ENCODE results near the gene KDM6B. TPM values are rescaled to one million over a fixed set of nuclear protein-coding genes. Genes with fewer than 3 reads are reported as not detected.

Gene KDM6B
- total and polyA plus RNA-seq, 7 donors = 2.8 to 26.0 (median 15.2) TPM

- peaks cover 0 to 6% (median 0%) of the 10 kb centered on the region in 3 donors for H3K27me3 ChIP-seq (ENCODE audit: insufficient read depth in 3 of 3, low read length in 2 of 3)
- no peak for DNase-seq
- 82 to 94% (median 88%) methylated on average over 17 of the region's 17 CpGs for WGBS, 3 donors
- no peak for ATAC-seq
- intact Hi-C loops (cut with DNase I) = loop anchor here in 1 of 2 donors (10.0 kb wide), 1 partner anchor 232 kb away; no protein-coding TSS in a partner anchor
- TF ChIP-seq CTCF (IDR thresholded peaks at IDR 0.05) = no peak
- no peaks in the 10 kb centered on the region for H3K4me1 ChIP-seq
- H3K4me3 ChIP-seq = no peak overlapping the region
- H3K9me3 ChIP-seq = no peaks in the 10 kb centered on the region
- no peaks in the 10 kb centered on the region for H3K36me3 ChIP-seq (ENCODE audit: insufficient read depth in 1 of 2, low read depth in 1 of 2)
- H3K27ac ChIP-seq = no peak overlapping the region
These were observed 41.4 kb upstream of the KDM6B start for GRCh38 chr17:7792611-7793010.

GRCh38 chr17:7794075-7794663, 39.8 kb upstream of the KDM6B start:
- TF ChIP-seq CTCF (IDR thresholded peaks at IDR 0.05) = no peak

GRCh38 chr17:7797976-7798375, 36.0 kb upstream of the KDM6B start:
- no peak for TF ChIP-seq CTCF (IDR thresholded peaks at IDR 0.05)

More at GRCh38 chr17:7794075-7794663, 39.8 kb upstream of the KDM6B start:
- Histone ChIP-seq H3K4me3 (no peak overlapping the region), H3K36me3 (ENCODE audit: insufficient read depth in 1 of 2, low read depth in 1 of 2) (no peaks in the 10 kb centered on the region), H3K4me1 (no peaks in the 10 kb centered on the region), H3K9me3 (no peaks in the 10 kb centered on the region), H3K27ac (no peak overlapping the region), H3K27me3 (ENCODE audit: insufficient read depth in 3 of 3, low read length in 2 of 3) (peaks cover 0 to 6% (median 0%) of the 10 kb centered on the region in 3 donors)
- intact Hi-C loops (cut with DNase I) = loop anchor here in 1 of 2 donors (10.0 kb wide), 1 partner anchor 231 kb away; no protein-coding TSS in a partner anchor
- ATAC-seq (no peak), DNase-seq (no peak)
- WGBS, 3 donors = 55 to 60% (median 56%) methylated on average over 18 to 19 of the region's 19 CpGs

GRCh38 chr17:7798839-7799238, 35.2 kb upstream of the KDM6B start:
- H3K36me3 ChIP-seq (ENCODE audit: insufficient read depth in 1 of 2, low read depth in 1 of 2) = no peaks in the 10 kb centered on the region
- no peaks in the 10 kb centered on the region for H3K4me1 ChIP-seq
- H3K27me3 ChIP-seq (ENCODE audit: insufficient read depth in 3 of 3, low read length in 2 of 3) = peaks cover 0 to 20% (median under 1%) of the 10 kb centered on the region in 3 donors
- intact Hi-C loops (cut with DNase I) = loop anchor here in 1 of 2 donors (10.0 kb wide), 1 partner anchor 226 kb away; no protein-coding TSS in a partner anchor
- H3K9me3 ChIP-seq = no peaks in the 10 kb centered on the region
- no peak overlapping the region for H3K4me3 ChIP-seq
- H3K27ac ChIP-seq = no peak overlapping the region
- no peak for ATAC-seq
- WGBS, 3 donors = 74 to 85% (median 77%) methylated on average over 13 of the region's 13 CpGs
- no peak for DNase-seq
- TF ChIP-seq CTCF (IDR thresholded peaks at IDR 0.05) = no peak

More at GRCh38 chr17:7797976-7798375, 36.0 kb upstream of the KDM6B start:
- Histone ChIP-seq H3K27me3 (ENCODE audit: insufficient read depth in 3 of 3, low read length in 2 of 3) (peaks cover 0 to 16% (median 0%) of the 10 kb centered on the region in 3 donors), H3K9me3 (no peaks in the 10 kb centered on the region), H3K36me3 (ENCODE audit: insufficient read depth in 1 of 2, low read depth in 1 of 2) (no peaks in the 10 kb centered on the region), H3K4me1 (no peaks in the 10 kb centered on the region), H3K4me3 (no peak overlapping the region), H3K27ac (no peak overlapping the region)
- no peak for ATAC-seq
- WGBS, 3 donors = 83 to 90% (median 85%) methylated on average over 13 of the region's 13 CpGs
- no peak for DNase-seq
- intact Hi-C loops (cut with DNase I) = loop anchor here in 1 of 2 donors (10.0 kb wide), 1 partner anchor 227 kb away; no protein-coding TSS in a partner anchor
